Measurements from ENCODE around the gene SHBG. TPM values are rescaled to one million over a fixed set of nuclear protein-coding genes. Genes with fewer than 3 reads are reported as not detected.

Gene SHBG
- total RNA-seq, 1 donor from 2014 or later = 0.74 TPM

DNA sequence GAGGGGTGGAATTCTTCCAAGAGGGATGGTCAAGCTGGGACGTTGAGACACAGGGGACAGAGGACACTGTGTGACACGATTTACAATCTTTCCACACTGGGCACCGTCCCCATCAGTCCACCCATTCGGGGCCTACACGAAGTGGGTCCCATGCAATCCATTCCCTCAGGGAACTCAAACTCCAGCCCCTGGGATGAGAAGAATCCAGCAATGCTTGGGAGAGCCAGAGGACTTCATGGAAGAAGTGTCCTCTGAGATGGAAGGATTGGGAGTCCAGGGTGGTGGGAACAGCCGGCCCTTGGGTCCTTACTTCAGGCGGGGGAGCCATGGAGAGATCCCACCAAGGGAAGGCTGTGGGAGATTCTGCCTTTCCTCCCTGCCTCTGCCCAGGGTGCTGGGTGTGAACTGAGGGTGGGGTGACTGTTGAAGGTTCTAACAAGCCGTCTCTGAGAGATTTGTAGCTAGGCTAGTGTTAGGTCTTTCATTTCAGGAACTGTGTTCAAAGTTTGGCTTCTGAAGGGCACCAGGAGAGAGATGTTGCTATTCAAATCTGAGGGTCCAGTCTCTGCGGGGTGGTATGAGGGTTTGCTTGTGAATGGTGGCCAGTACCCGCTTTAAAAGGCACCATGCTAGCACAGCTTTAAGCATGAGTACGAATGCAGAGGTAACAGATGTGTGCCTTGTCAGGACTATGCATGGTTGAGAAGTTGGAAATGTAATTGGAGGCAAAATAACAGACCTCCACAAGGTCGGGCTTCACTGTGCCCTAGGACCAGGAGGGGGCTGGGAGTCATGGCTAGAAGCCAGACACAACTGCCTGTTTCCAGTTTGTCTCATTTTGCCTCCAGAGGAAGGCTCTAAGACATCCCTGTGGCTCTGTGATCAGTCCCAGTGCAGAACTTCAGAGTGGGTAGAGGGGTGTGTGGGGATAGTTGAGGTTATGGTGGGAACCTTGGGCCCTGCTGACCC, 22.7 kb downstream of the SHBG start:
- H3K27me3 ChIP-seq (ENCODE audit: low read depth) = peaks cover 48% of the 10 kb centered on the region
- TF ChIP-seq CTCF (IDR thresholded peaks at IDR 0.05; ENCODE audit: borderline replicate concordance) = no peak
- H3K4me3 ChIP-seq = peak overlapping the region; percentile 68
- DNase-seq = no peak
- no peaks in the 10 kb centered on the region for H3K9me3 ChIP-seq (replicated peaks)
- peak overlapping the region; percentile 73 for H3K27ac ChIP-seq (replicated peaks)
- intact Hi-C loops (cut with micrococcal nuclease) = no loop called here
- H3K4me1 ChIP-seq = peaks cover 34% of the 10 kb centered on the region
- no peaks in the 10 kb centered on the region for H3K36me3 ChIP-seq

DNA sequence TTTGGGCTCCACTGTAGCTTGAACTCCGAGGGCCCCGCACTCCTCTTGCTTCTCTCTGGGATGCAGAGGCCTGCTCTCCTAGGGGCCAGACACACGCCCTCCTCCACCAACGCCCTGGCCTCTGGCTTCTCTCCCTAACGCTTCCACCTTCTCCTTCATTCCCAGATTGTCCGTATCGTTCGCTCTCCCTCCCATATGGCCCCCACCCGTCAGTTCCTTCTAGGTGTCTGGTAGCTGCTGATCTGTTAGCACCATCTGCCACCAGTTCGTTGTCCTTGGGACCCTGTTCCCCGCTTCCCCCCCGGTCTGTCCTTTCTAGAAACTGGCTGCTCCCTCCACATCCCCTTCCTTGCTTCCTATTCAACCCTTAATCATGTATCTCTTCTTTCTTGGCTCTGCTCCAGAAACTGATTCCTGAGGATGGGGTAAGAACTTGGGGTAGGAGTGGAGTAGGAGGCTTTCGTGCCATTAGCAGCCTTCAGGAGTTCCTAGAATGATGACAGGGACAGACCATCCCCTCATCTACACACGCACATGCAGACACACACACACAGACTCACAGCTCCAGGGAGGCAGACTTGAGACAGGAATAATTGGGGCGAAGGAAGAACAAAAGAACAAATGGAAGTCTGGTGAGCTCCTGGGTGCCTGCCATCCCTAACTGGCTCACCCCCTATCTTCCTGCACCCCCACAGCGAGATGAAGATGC, 25.1 kb downstream of the SHBG start:
- DNase-seq = no peak
- intact Hi-C loops (cut with micrococcal nuclease) = no loop called here
- peaks cover 28% of the 10 kb centered on the region for H3K27me3 ChIP-seq (ENCODE audit: low read depth)
- H3K36me3 ChIP-seq = no peaks in the 10 kb centered on the region
- H3K4me3 ChIP-seq = no peak overlapping the region
- H3K4me1 ChIP-seq = peaks cover 33% of the 10 kb centered on the region
- no peaks in the 10 kb centered on the region for H3K9me3 ChIP-seq (replicated peaks)
- H3K27ac ChIP-seq (replicated peaks) = peak overlapping the region; percentile 36
- no peak for TF ChIP-seq CTCF (IDR thresholded peaks at IDR 0.05; ENCODE audit: borderline replicate concordance)

DNA sequence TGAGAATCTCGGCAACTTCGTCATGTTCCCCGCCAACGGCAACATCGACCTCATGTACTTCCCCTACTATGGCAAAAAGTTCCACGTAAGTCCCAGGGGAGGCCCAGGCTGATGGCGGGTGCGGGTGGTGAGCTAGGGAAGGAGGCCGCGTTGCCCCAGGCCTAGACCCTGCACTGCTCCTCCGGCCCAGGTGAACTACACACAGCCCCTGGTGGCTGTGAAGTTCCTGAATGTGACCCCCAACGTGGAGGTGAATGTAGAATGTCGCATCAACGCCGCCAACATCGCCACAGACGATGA, 25.6 kb downstream of the SHBG start:
- intact Hi-C loops (cut with micrococcal nuclease) = no loop called here
- H3K4me3 ChIP-seq = no peak overlapping the region
- H3K9me3 ChIP-seq (replicated peaks) = no peaks in the 10 kb centered on the region
- H3K36me3 ChIP-seq = no peaks in the 10 kb centered on the region
- peak overlapping the region; percentile 36 for H3K27ac ChIP-seq (replicated peaks)
- H3K4me1 ChIP-seq = peaks cover 28% of the 10 kb centered on the region
- DNase-seq = no peak
- TF ChIP-seq CTCF (IDR thresholded peaks at IDR 0.05; ENCODE audit: borderline replicate concordance) = no peak
- peaks cover 23% of the 10 kb centered on the region for H3K27me3 ChIP-seq (ENCODE audit: low read depth)

DNA sequence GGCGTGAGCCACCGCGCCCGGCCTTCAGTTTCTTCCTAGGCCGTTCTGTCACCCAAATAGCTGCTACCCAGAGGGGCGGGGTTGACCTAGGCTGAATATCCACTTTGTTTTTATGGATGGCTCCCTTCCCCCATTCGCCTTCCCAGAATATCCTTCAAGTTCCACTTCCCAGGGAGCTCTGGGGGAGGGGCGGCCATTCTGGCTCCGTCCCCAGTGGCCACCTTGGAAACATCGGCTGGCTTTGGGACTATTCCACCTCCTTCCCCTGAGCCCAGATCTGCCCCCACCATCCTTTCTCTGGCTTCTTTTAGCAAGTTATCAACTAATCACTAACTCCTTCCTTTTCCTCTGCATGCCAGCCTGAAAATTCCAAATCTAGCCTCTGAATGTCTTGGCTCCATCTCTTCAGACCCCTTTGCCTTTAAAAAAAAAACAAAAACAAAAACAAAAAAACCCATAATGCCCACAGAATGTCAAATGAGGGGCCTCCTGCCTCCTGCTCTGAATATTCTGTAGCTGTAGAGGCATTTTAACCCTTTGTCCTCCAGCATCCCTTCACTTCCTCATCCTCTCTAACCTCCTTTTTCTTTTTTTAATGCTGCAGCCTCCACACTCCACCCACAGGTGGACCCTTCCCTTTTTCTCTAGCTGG, 27.1 kb downstream of the SHBG start:
- intact Hi-C loops (cut with micrococcal nuclease) = no loop called here
- Histone ChIP-seq H3K27ac (replicated peaks) (peak overlapping the region; percentile 55), H3K4me3 (no peak overlapping the region), H3K36me3 (no peaks in the 10 kb centered on the region), H3K27me3 (ENCODE audit: low read depth) (peaks cover 7% of the 10 kb centered on the region), H3K9me3 (replicated peaks) (no peaks in the 10 kb centered on the region), H3K4me1 (peaks cover 15% of the 10 kb centered on the region)
- TF ChIP-seq CTCF (IDR thresholded peaks at IDR 0.05; ENCODE audit: borderline replicate concordance) = no peak
- peak; percentile 73 for DNase-seq

DNA sequence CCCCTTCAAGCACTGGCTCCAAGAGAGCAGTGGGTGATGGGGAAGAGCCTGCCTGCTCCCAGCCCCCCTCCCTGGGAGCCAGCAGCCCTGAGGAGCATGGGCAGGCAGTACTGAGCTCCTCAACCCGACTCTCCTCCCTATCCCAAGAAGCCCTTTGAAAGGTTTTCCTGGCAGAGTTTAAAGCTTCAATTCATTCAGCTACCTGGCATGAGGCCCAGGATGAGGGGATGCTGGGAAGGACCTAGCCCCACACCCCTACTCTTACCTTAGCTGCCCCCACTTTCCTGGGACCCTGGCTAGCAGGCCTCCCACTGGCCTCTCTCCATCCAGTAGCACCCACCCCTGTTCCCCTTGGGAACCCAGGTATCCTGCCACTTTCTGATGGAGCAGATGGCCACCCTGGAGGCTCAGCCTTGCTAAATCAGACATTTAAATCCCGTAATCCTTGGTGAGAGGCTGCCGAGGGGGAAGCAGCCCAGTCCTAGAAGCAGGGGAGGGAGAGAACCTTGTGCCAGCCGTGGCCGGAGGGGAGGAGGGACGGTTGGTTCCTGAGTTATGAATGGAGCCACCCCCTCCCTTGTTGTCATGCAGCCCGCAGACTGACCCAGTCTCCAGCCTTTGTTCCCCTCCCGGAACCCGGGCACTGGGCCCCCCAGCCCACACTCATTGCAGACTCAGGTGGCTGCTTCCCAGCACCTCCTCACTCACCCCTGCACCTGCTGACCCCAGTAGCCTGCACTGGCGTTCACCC, 37.9 kb downstream of the SHBG start:
- H3K9me3 ChIP-seq (replicated peaks) = no peaks in the 10 kb centered on the region
- TF ChIP-seq CTCF (IDR thresholded peaks at IDR 0.05; ENCODE audit: borderline replicate concordance) = no peak
- H3K27me3 ChIP-seq (ENCODE audit: low read depth) = no peaks in the 10 kb centered on the region
- H3K36me3 ChIP-seq = peaks cover 68% of the 10 kb centered on the region
- intact Hi-C loops (cut with micrococcal nuclease) = no loop called here
- no peak overlapping the region for H3K4me3 ChIP-seq
- no peak for DNase-seq
- H3K27ac ChIP-seq (replicated peaks) = no peak overlapping the region
- no peaks in the 10 kb centered on the region for H3K4me1 ChIP-seq

All from left ventricle myocardium inferior (tissue), 1 donor.